ENCODE measurements around the gene MPO.

- no peak for TF ChIP-seq CTCF (conservative IDR thresholded peaks at IDR 0.05)
- TF ChIP-seq ZFX (IDR thresholded peaks at IDR 0.05) = no peak
Measured at GRCh38 chr17:58248955-58249269, 31.8 kb downstream of the MPO start.

Measured in C4-2B (cell line).